AG04449 (cell line): ENCODE measurements around the gene FUOM.

Experiments used
- CTCF ChIA-PET: fragments of 350-600 bp; formaldehyde crosslinking; extraction: SDS; loops from one replicate; lab custom pipeline; 2021; ENCODE audit warnings: antibody characterized with exemption; lab: Yijun Ruan, JAX
- POLR2A ChIA-PET: fragments of 400-600, 350-600 bp; formaldehyde crosslinking; extraction: SDS; loops from one replicate; lab custom pipeline; 2020; ENCODE audit warnings: antibody characterized with exemption, inconsistent platforms; lab: Yijun Ruan, JAX
- DNase-seq: peaks from one replicate; pipeline ENCODE4 v3.0.0-alpha.2; 2010; ENCODE audit warnings: low read depth, low spot score
- H3K4me3 ChIP-seq: 2 replicates; pipeline ENCODE4 v1.5.1; 2011; ENCODE audit warnings: low read depth, mild to moderate bottlenecking, control low read depth, low read length
- TF ChIP-seq, protein P1 (sequence below): IDR thresholded peaks from one replicate; pipeline ENCODE4 v1.5.1; 2011; ENCODE audit warnings: mild to moderate bottlenecking, moderate library complexity, low read length, control low read depth, inconsistent platforms; ENCODE audit not compliant: insufficient read depth; ENCODE audit errors: missing control alignments

Gene FUOM

DNA sequence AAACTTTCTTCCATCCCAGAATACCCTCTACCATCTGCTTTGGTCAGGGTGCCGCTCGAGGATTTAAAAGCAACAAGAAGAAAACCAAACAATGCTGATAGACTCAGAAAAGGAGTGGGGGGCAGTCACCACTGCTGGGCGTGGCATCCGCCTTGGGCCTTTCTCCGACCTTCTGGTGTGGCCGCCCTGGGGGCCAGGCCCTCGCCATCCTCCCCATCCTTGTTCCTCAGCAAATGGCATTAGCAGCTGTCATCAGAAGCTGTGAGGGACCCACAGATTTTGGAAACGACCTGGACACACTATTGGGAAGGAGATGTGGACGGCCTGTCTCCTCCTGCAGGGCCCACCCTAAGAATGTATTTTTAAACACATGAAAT, 45.1 kb downstream of the FUOM start:
- POLR2A ChIA-PET, result no interaction called here
- TF ChIP-seq, protein P1, sequence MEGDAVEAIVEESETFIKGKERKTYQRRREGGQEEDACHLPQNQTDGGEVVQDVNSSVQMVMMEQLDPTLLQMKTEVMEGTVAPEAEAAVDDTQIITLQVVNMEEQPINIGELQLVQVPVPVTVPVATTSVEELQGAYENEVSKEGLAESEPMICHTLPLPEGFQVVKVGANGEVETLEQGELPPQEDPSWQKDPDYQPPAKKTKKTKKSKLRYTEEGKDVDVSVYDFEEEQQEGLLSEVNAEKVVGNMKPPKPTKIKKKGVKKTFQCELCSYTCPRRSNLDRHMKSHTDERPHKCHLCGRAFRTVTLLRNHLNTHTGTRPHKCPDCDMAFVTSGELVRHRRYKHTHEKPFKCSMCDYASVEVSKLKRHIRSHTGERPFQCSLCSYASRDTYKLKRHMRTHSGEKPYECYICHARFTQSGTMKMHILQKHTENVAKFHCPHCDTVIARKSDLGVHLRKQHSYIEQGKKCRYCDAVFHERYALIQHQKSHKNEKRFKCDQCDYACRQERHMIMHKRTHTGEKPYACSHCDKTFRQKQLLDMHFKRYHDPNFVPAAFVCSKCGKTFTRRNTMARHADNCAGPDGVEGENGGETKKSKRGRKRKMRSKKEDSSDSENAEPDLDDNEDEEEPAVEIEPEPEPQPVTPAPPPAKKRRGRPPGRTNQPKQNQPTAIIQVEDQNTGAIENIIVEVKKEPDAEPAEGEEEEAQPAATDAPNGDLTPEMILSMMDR, result no peak
- CTCF ChIA-PET, result interaction anchor here (4.2 kb wide), 1 partner anchor 16 kb away, joined by 35 read pairs; no protein-coding TSS in a partner anchor
- DNase-seq, result no peak
- no peak overlapping the region for H3K4me3 ChIP-seq

DNA sequence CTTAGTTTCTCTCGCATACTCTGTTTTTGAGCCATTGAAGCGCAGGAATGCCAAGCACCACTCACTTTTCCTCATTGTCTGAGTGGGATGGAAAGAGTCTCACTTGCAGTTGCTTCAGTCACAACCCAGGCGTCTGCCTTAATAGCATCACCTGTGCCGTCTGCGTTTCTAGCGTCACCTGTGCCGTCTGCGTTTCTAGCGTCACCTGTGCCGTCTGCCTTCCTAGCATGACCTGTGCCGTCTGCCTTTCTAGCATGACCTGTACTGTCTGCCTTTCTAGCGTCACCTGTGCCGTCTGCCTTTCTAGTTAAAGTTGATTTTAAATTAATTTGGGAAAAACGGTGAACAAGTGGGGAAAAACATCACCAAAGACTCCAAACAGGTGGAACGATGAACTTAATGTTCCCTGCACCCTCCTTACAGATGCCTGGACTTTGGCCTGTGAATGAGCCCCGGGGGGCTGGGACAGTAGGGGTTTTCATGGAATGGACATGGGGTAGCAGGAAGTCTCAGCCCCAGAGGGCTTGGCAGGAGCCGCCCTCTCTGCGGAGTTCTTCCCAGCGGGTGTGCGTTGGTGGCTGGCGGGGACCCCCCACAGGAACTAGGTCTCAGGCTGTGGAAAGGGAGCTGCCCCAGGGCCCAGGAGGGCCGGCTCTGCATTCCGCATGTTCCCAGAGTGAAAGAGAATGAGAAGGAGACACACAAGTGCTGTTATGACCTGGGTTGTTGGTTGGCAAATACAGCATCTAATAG, 45.6 kb downstream of the FUOM start:
- POLR2A ChIA-PET, result no interaction called here
- H3K4me3 ChIP-seq, result no peak overlapping the region
- no peak for DNase-seq
- CTCF ChIA-PET, result interaction anchor here (1.1 to 4.2 kb wide), 2 partner anchors 16 to 17 kb away, joined by 3 to 35 read pairs; no protein-coding TSS in a partner anchor
- TF ChIP-seq, protein P1, result no peak

DNA sequence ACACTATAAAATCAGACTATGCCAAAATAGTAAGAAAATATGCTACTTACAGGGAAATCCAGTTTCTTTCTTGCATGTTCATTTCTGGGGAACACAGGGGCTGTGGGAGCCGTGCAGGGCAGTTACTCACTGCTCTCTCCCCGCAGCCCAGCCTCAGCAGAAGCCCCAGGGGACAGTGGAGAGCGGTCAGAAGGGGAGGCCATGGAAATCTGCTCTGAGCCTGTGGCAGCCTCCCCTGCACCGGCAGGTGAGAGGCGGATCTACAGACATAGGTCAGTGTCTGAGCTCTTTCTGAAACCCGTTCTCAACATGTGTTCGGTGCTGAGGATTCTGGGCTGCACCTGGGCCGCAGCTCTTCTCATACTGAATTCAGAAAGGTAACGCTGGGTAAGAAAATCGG, 46.2 kb downstream of the FUOM start:
- H3K4me3 ChIP-seq, result no peak overlapping the region
- CTCF ChIA-PET, result interaction anchor here (0.9 to 1.1 kb wide), 3 partner anchors 18 to 298 kb away, joined by 3 read pairs; no protein-coding TSS in a partner anchor
- POLR2A ChIA-PET, result no interaction called here
- TF ChIP-seq, protein P1, result no peak
- DNase-seq, result no peak

DNA sequence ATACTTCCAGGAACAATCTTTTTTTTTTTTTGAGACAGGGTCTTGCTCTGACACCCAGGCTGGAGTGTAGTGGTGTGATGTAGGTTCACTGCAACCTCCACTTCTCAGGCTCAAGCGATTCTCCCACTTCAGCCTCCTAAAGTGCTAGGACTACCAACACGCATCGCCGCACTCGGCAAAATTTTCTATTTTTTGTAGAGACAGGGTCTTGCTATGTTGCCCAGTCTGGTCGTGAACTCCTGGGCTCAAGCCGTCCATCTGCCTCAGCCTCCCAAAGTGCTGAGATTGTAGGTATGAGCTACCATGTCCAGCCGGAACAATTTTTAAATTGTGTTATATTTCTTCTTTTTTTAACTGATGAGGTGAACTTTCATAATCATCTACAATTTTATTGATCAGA, 47.0 kb downstream of the FUOM start:
- H3K4me3 ChIP-seq, result no peak overlapping the region
- CTCF ChIA-PET, result interaction anchor here (0.9 to 2.2 kb wide), 6 partner anchors 8 to 409 kb away, joined by 3 to 10 read pairs (median 4); no protein-coding TSS in a partner anchor
- no peak for DNase-seq
- TF ChIP-seq, protein P1, result no peak
- POLR2A ChIA-PET, result no interaction called here

DNA sequence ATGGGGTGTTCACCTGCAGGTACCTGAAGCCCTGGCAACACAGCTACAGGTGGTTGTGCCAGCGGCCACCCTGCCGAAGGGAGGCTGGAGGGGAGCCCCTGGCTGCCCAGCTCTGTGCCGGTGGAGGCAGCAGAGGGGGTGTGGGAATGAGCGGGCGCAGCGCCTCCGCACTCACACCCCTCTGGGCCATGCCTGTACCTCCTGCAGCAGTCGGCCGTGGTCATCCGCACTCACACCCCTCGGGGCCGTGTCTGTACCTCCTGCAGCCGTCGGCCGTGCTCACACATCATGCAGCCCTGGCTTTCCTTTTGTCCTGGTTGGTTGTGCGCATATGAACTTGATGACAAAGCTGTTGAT, 47.4 kb downstream of the FUOM start:
- no peak overlapping the region for H3K4me3 ChIP-seq
- POLR2A ChIA-PET, result no interaction called here
- TF ChIP-seq, protein P1, result no peak
- CTCF ChIA-PET, result interaction anchor here (0.9 to 2.2 kb wide), 5 partner anchors 9 to 408 kb away, joined by 3 to 10 read pairs (median 4); no protein-coding TSS in a partner anchor
- no peak for DNase-seq

DNA sequence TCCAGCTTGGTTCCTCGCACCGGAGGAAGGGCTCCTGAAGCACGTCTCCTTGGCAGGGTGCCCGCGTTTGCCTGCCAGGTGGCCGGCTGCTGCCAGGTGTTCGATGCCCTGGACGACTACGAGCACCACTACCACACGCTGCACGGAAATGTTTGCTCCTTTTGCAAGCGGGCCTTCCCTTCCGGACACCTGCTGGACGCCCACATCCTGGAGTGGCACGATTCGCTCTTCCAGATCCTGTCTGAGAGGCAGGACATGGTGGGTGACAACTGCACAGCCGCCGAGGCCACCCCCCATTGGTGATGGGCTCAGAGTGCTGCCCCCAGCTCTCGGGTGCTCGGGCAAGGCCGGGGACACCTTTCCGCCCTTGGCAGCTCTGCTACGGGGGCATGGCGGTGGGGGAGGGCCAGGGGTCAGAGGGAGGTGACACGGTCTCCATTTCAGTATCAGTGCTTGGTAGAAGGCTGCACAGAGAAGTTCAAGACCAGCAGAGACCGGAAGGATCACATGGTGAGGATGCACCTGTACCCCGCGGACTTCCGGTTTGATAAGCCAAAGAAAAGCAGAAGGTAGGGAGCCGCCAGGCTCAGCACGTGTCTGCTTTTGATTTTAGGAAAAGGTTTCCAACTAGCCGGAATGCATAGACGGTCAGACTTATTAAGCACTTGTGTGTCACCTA, 48.0 kb downstream of the FUOM start:
- CTCF ChIA-PET, result interaction anchor here (0.9 to 2.2 kb wide), 4 partner anchors 9 to 408 kb away, joined by 3 to 10 read pairs (median 6); no protein-coding TSS in a partner anchor
- TF ChIP-seq, protein P1, result no peak
- no peak overlapping the region for H3K4me3 ChIP-seq

More for the DNA sequence above, 48.0 kb downstream of the FUOM start:
- POLR2A ChIA-PET, result no interaction called here
- no peak for DNase-seq
